C1 segment of cervical spinal cord (tissue), 14 donors: Measurements from ENCODE around the gene WNT10A.

Experiments
- DNase-seq, 14 donors: peaks; one replicate each; lab custom pipeline; 2025; lab: John Stamatoyannopoulos, UW

WNT10A gene

GRCh38 chr2:218857371-218858137, 23.1 kb upstream of the WNT10A start:
- no peak for DNase-seq

- no peak for DNase-seq
Observed at GRCh38 chr2:218858138-218858445, 22.6 kb upstream of the WNT10A start.

DNA sequence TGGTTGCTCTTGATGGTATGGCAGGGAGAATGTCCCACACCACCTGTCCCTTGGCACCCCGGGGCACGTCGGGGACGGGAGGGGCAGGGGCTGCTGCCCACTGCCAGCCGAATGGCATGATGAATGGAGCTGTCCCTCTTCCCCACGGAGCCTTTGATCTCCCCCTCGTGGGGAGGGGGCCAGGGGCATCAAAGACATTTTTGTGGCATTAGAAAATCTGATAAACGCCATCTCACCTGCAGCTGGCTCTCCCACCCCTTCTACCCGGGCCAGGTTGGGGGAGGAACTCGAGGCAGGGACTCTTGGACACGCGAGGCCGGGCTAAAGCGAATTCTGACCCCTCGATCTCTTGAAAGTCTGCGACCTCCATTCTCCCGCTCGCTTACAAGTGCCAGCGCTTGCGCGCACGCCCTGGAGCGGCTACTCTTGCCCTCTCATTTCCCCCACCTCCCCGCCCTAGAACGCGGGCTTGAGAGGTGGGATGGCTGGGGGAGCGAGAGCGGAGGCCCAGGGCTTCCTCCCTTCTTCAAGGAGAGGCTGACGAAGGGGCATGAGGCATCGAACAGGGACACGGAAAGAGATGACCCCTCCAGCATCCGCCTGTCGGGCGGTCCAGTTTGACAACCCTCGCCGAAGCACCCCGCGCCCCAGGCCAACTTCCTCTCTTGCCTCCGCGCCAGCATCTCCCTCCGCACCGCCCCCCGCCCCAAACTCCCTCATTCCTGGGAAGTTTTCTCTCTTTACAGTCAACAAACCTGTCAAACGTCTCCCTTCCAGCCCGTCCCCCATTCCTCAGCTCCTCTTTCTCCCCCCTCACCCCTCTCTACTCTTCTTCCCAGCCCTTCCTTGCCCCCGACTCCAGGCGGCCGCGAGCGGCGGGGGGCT, 21.7 kb upstream of the WNT10A start:
- no peak for DNase-seq

DNA sequence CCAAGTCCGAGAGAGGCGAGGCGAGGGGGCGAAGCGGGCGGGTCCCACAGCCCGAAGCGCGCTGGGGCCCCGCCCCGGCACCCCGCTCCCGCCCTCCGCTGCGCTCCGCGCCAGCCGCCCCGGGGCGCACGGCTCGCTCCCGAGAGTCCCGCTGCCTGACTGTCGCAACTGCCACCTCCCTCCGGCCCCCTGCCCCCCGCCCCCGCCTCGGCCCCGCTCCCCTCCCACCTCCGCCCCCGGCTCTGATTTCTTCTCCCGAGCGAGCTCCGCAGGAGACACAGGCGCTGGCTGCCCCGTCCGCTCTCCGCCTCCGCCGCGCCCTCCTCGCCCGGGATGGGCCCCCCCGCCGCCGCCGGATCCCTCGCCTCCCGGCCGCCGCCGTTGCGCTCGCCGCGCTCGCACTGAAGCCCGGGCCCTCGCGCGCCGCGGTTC, 21.1 kb upstream of the WNT10A start, which contains the start of gene WNT6:
TSS of gene WNT6 (plus strand) at position 250 of the 432 bp plus-strand sequence. CDS start 233 bp downstream, outside the sequence.
- DNase-seq = no peak

- no peak for DNase-seq
Observed at GRCh38 chr2:218859988-218860831, 20.4 kb upstream of the WNT10A start.

- no peak for DNase-seq
Observed at GRCh38 chr2:218860950-218861381, 19.7 kb upstream of the WNT10A start.

DNA sequence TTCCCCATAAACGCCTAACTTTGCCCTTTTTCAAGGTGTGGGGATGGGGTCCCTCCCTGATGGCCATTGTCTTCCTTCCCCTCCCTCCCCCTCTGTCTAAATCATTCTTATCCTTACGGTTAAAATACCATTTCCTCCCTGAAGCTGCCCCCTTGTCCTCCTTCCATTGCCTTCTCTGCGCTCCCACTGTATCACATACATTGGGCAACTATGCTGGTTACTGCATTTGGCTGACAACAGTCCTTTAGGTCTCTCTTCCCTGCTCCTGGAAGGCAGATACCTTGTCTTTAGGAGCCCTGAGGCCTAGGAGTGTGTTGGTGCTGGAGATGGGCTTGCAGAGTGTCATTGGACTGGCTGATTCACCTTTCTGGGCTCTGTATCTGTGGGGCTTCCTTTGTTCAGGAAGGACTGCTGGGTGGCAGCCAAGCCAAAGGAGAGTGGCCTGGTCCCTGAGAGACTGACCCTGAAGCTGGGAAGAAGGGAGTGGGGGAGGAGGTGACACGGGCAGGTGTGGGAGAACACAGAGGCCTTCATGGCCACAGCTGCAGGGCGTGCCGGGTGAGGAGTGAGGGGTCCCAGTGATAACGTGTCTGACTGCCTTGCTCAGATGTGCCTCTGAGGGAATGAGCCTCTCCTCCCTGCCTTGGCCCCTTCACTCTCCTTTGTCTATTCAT, 18.9 kb upstream of the WNT10A start:
- DNase-seq = no peak

DNA sequence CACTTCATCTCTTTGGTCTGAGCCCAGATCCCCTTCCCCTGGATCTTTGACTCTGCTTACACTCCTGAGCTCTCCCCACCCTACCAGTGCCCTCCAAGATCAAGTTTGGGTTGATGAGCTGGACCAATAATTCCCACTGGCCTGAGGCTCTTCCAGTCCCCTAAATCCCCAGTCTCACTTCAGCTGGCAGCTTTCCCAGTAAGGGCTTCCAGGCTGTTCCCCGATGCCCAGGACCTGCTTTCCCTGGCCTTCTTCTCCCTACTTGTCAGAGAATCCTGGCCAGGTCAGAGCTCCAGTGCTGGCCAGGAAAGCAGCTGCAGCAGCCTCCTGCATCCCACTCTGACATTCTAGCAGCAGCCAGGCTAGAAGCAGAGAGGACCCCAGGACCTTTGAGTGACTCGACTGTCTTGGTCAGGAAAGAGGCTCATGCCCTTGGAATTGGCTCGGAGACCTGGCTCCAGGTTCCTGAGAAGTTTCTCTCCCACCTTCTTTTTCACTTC, 17.6 kb upstream of the WNT10A start:
- DNase-seq = no peak

- no peak for DNase-seq
Observed at GRCh38 chr2:218865396-218865795, 15.3 kb upstream of the WNT10A start.

GRCh38 chr2:218865999-218866398, 14.7 kb upstream of the WNT10A start:
- no peak for DNase-seq

GRCh38 chr2:218867900-218868299, 12.8 kb upstream of the WNT10A start:
- no peak for DNase-seq

GRCh38 chr2:218869064-218869463, 11.6 kb upstream of the WNT10A start:
- DNase-seq = no peak

DNA sequence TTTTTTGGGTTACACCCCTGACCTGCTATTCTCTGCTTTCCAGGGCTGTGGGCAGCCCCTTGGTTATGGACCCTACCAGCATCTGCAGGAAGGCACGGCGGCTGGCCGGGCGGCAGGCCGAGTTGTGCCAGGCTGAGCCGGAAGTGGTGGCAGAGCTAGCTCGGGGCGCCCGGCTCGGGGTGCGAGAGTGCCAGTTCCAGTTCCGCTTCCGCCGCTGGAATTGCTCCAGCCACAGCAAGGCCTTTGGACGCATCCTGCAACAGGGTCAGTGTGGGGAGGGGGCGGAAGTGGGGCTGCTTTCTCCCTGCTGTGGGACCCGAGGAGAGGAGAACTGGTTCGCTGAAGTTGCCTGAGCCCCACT, 9.7 kb upstream of the WNT10A start:
- DNase-seq = peak in 1 of 14 donors; percentile 51

GRCh38 chr2:218871345-218872302, 9.0 kb upstream of the WNT10A start:
- no peak for DNase-seq

GRCh38 chr2:218872645-218873358, 7.8 kb upstream of the WNT10A start:
- DNase-seq = no peak

- DNase-seq = no peak
Observed at GRCh38 chr2:218873359-218874194, 7.1 kb upstream of the WNT10A start.

- no peak for DNase-seq
Observed at GRCh38 chr2:218875692-218876246, 4.9 kb upstream of the WNT10A start.
